Common myeloid progenitor, CD34-positive (primary cell): ENCODE results near the gene C6orf47.
A peak's percentile ranks its signal among the peaks of the same experiment; 100 is the strongest.

Experiments
- CTCF ChIA-PET: fragments of 350-600 bp; sonication (Branson Sonifier 250); formaldehyde crosslinking; loops from one replicate; lab custom pipeline; 2021; ENCODE audit warnings: antibody characterized with exemption; lab: Charles Lee
- POLR2A ChIA-PET: fragments of 350-600 bp; sonication (Branson Sonifier 250); formaldehyde crosslinking; loops from one replicate; lab custom pipeline; 2021; ENCODE audit warnings: antibody characterized with exemption; lab: Charles Lee
- DNase-seq, 3 donors: peaks; one replicate each; pipeline versions ENCODE4 v3.0.0 to v3.0.0-alpha.2; 2013
- H3K27ac ChIP-seq, 2 experiments: 1 replicate in 1 of 2; 2 replicates in 1 of 2; pipeline ENCODE4 v1.7.0; 2013; ENCODE audit warnings: inconsistent platforms in 2 of 2, low read length in 2 of 2, mild to moderate bottlenecking in 2 of 2, low read depth in 1 of 2, moderate library complexity in 1 of 2; ENCODE audit not compliant: severe bottlenecking in 2 of 2, insufficient read depth in 1 of 2, poor library complexity in 1 of 2
- H3K27me3 ChIP-seq, 5 experiments: replicated peaks in 2 of 5; 1 replicate in 3 of 5; 2 replicates in 2 of 5; pipeline versions ENCODE4 v1.6.1 to v1.7.0; 2013; ENCODE audit warnings: low read length in 4 of 5, mild to moderate bottlenecking in 2 of 5, moderate library complexity in 2 of 5, inconsistent platforms in 1 of 5; ENCODE audit not compliant: insufficient read depth in 5 of 5, control insufficient read depth in 4 of 5
- H3K36me3 ChIP-seq, 4 experiments: 1 replicate in 2 of 4; 2 replicates in 2 of 4; pipeline versions ENCODE4 v1.6.1 to v1.7.0; 2013; ENCODE audit warnings: low read length in 3 of 4, control low read depth in 1 of 4, mild to moderate bottlenecking in 1 of 4; ENCODE audit not compliant: control insufficient read depth in 4 of 4, insufficient read depth in 4 of 4
- H3K4me1 ChIP-seq, 4 experiments: 1 replicate in 3 of 4; 2 replicates in 1 of 4; pipeline versions ENCODE4 v1.6.1 to v1.7.1; 2013; ENCODE audit warnings: low read length in 3 of 4, mild to moderate bottlenecking in 3 of 4, control low read depth in 1 of 4, inconsistent platforms in 1 of 4, moderate library complexity in 1 of 4; ENCODE audit not compliant: control insufficient read depth in 4 of 4, insufficient read depth in 4 of 4; ENCODE audit errors: control extremely low read depth in 1 of 4
- H3K4me3 ChIP-seq, 7 experiments: 1 replicate in 4 of 7; 2 replicates in 3 of 7; pipeline versions ENCODE4 v1.5.1 to v1.7.0; 2013; ENCODE audit warnings: mild to moderate bottlenecking in 7 of 7, low read length in 6 of 7, moderate library complexity in 6 of 7, inconsistent platforms in 2 of 7, low read depth in 2 of 7, control low read depth in 1 of 7; ENCODE audit not compliant: insufficient read depth in 4 of 7, control insufficient read depth in 1 of 7; ENCODE audit errors: extremely low read depth in 1 of 7
- H3K9me3 ChIP-seq, 5 experiments: 1 replicate in 4 of 5; 2 replicates in 1 of 5; pipeline versions ENCODE4 v1.6.1 to v1.7.1; 2013; ENCODE audit warnings: low read length in 4 of 5, mild to moderate bottlenecking in 2 of 5, inconsistent platforms in 1 of 5, low read depth in 1 of 5, moderate library complexity in 1 of 5; ENCODE audit not compliant: control insufficient read depth in 4 of 5, insufficient read depth in 2 of 5; ENCODE audit errors: control extremely low read depth in 1 of 5
- WGBS: methylation state at CpG from one replicate; pipeline ENCODE4 v1.1.5; 2013; ENCODE audit not compliant: insufficient coverage; 5-methylcytosine and 5-hydroxymethylcytosine counted together

The C6orf47 gene

GRCh38 chr6:31630177-31630934, 30.2 kb downstream of the C6orf47 start:
- no peak overlapping the region for H3K27ac ChIP-seq
- POLR2A ChIA-PET: interaction anchor here (0.6 kb wide), 1 partner anchor 234 kb away, joined by 4 read pairs; no protein-coding TSS in a partner anchor
- H3K4me1 ChIP-seq: no peaks in the 10 kb centered on the region
- DNase-seq: no peak
- H3K36me3 ChIP-seq: peaks cover 34 to 100% (median 86%) of the 10 kb centered on the region in 4 experiments
- CTCF ChIA-PET: interaction anchor here (0.6 kb wide), 1 partner anchor 79 kb away, joined by 3 read pairs; no protein-coding TSS in a partner anchor
- no peaks in the 10 kb centered on the region for H3K9me3 ChIP-seq
- H3K4me3 ChIP-seq: no peak overlapping the region
- H3K27me3 ChIP-seq: no peaks in the 10 kb centered on the region
- 96% methylated on average over 13 of the region's 25 CpGs for WGBS

GRCh38 chr6:31629014-31629413, 31.6 kb downstream of the C6orf47 start:
- ChIA-PET POLR2A (interaction anchor here (1.8 kb wide), 1 partner anchor 23 kb away, joined by 6 read pairs; the partner anchor contains the start of gene BAG6), CTCF (no interaction called here)
- H3K36me3 ChIP-seq: peaks cover 32 to 99% (median 86%) of the 10 kb centered on the region in 4 experiments
- H3K27me3 ChIP-seq: no peaks in the 10 kb centered on the region
- H3K4me3 ChIP-seq: no peak overlapping the region
- H3K27ac ChIP-seq: peak overlapping the region in 1 of 2 experiments; percentile 29
- H3K9me3 ChIP-seq: no peaks in the 10 kb centered on the region
- H3K4me1 ChIP-seq: no peaks in the 10 kb centered on the region
- DNase-seq: no peak
- 95% methylated on average over 6 of the region's 7 CpGs for WGBS

GRCh38 chr6:31627690-31628287, 32.8 kb downstream of the C6orf47 start:
- 96% methylated on average over 18 of the region's 19 CpGs for WGBS
- Histone ChIP-seq H3K27me3 (no peaks in the 10 kb centered on the region), H3K4me3 (no peak overlapping the region), H3K27ac (no peak overlapping the region), H3K36me3 (peaks cover 32 to 98% (median 83%) of the 10 kb centered on the region in 4 experiments), H3K4me1 (peaks cover 0 to under 1% (median 0%) of the 10 kb centered on the region in 4 experiments), H3K9me3 (no peaks in the 10 kb centered on the region)
- POLR2A ChIA-PET: interaction anchor here (1.8 kb wide), 1 partner anchor 24 kb away, joined by 6 read pairs; the partner anchor contains the start of gene BAG6
- CTCF ChIA-PET: interaction anchor here (1.0 to 2.3 kb wide), 4 partner anchors 11 to 102 kb away, joined by 3 to 5 read pairs (median 4); no protein-coding TSS in a partner anchor
- no peak for DNase-seq

GRCh38 chr6:31626952-31627351, 33.6 kb downstream of the C6orf47 start:
- Histone ChIP-seq H3K4me3 (no peak overlapping the region), H3K9me3 (no peaks in the 10 kb centered on the region), H3K27ac (peak overlapping the region in 1 of 2 experiments; percentile 12), H3K4me1 (peaks cover 6 to 8% (median 7%) of the 10 kb centered on the region in 4 experiments), H3K27me3 (no peaks in the 10 kb centered on the region), H3K36me3 (peaks cover 31 to 96% (median 79%) of the 10 kb centered on the region in 4 experiments)
- POLR2A ChIA-PET: no interaction called here
- CTCF ChIA-PET: interaction anchor here (1.0 to 2.3 kb wide), 5 partner anchors 8 to 78 kb away, joined by 3 to 5 read pairs (median 4); no protein-coding TSS in a partner anchor
- WGBS: 100% methylated on average over 2 of the region's 10 CpGs
- no peak for DNase-seq

- H3K27me3 ChIP-seq: no peaks in the 10 kb centered on the region
- ChIA-PET POLR2A (no interaction called here), CTCF (interaction anchor here (1.1 to 3.0 kb wide), 2 partner anchors 13 to 28 kb away, joined by 3 to 12 read pairs; partner anchors contain the start of gene BAG6)
- DNase-seq: no peak
- H3K27ac ChIP-seq: no peak overlapping the region
- WGBS: no CpG with 5 or more reads among the region's 10 CpGs
- H3K36me3 ChIP-seq: peaks cover 28 to 71% (median 58%) of the 10 kb centered on the region in 4 experiments
- no peaks in the 10 kb centered on the region for H3K9me3 ChIP-seq
- no peak overlapping the region for H3K4me3 ChIP-seq
- H3K4me1 ChIP-seq: peaks cover 16 to 22% (median 19%) of the 10 kb centered on the region in 4 experiments
These were observed 36.5 kb downstream of the C6orf47 start for GRCh38 chr6:31624070-31624469.

GRCh38 chr6:31622684-31623091, 37.9 kb downstream of the C6orf47 start:
- WGBS: 91% methylated on average over 9 of the region's 10 CpGs

More at GRCh38 chr6:31622684-31623091, 37.9 kb downstream of the C6orf47 start:
- ChIA-PET CTCF (interaction anchor here (0.6 to 3.0 kb wide), 10 partner anchors 11 to 1236 kb away, joined by 3 to 15 read pairs (median 4); partner anchors contain the start of gene BAG6), POLR2A (interaction anchor here (0.6 to 2.8 kb wide), 3 partner anchors 10 to 29 kb away, joined by 3 to 19 read pairs (median 5); partner anchors contain the start of gene BAG6)
- H3K36me3 ChIP-seq: peaks cover 16 to 57% (median 46%) of the 10 kb centered on the region in 4 experiments
- H3K4me3 ChIP-seq: peak overlapping the region in 2 of 7 experiments; percentile 92
- no peaks in the 10 kb centered on the region for H3K27me3 ChIP-seq
- H3K27ac ChIP-seq: peak overlapping the region in 1 of 2 experiments; percentile 96
- H3K4me1 ChIP-seq: peaks cover 16 to 30% (median 23%) of the 10 kb centered on the region in 4 experiments
- no peaks in the 10 kb centered on the region for H3K9me3 ChIP-seq
- DNase-seq: no peak
